Astrocyte (in vitro differentiated cells and primary cell): Measurements from ENCODE around the gene SORBS2.

Source experiments
- CTCF ChIP-seq: IDR thresholded peaks from 2 replicates; pipeline ENCODE4 v1.5.1; 2011; ENCODE audit warnings: low read depth, mild to moderate bottlenecking, inconsistent platforms, low read length, moderate library complexity; ENCODE audit not compliant: insufficient read depth
- EZH2 ChIP-seq: IDR thresholded peaks from 2 replicates; pipeline ENCODE4 v1.6.1; 2012; ENCODE audit warnings: mild to moderate bottlenecking, low read length, inconsistent platforms; ENCODE audit not compliant: insufficient read depth

- TF ChIP-seq CTCF: no peak
- no peak for TF ChIP-seq EZH2
These were observed 12.6 kb downstream of the SORBS2 start for GRCh38 chr4:185799442-185799841.
